ENCODE data around the gene CARMIL1. TPM values are rescaled to one million over a fixed set of nuclear protein-coding genes. Genes with fewer than 3 reads are reported as not detected.

The CARMIL1 gene
- total RNA-seq, 2 donors from 2014 or later, result 28.7 to 31.6 TPM

- no peak overlapping the region for H3K27ac Mint-ChIP-seq
- peaks cover 6% of the 10 kb centered on the region for H3K4me1 Mint-ChIP-seq
- H3K9me3 Mint-ChIP-seq, result no peaks in the 10 kb centered on the region
- Histone ChIP-seq H3K9me3 (ENCODE audit: control insufficient read depth, low read length) (no peaks in the 10 kb centered on the region), H3K36me3 (ENCODE audit: control insufficient read depth, insufficient read depth, low read length) (peaks cover 15% of the 10 kb centered on the region), H3K9ac (ENCODE audit: extremely low read depth, low read length, poor library complexity, severe bottlenecking) (no peak overlapping the region), H3K27ac (ENCODE audit: low read depth, low read length) (no peak overlapping the region), H3K4me1 (ENCODE audit: control insufficient read depth, insufficient read depth, low read length) (no peaks in the 10 kb centered on the region), H3K27me3 (ENCODE audit: control insufficient read depth, insufficient read depth, low read length, poor library complexity, severe bottlenecking) (no peaks in the 10 kb centered on the region), H3K4me3 (ENCODE audit: low read length) (no peak overlapping the region)
- WGBS, 2 experiments (ENCODE audit: insufficient coverage in 1 of 2, insufficient read length in 1 of 2), result 93 to 100% methylated on average over 1 to 3 of the region's 3 CpGs
- H3K4me3 Mint-ChIP-seq, result no peak overlapping the region
- H3K27me3 Mint-ChIP-seq (ENCODE audit: insufficient read depth), result no peaks in the 10 kb centered on the region
- no peak for DNase-seq
- H3K36me3 Mint-ChIP-seq (ENCODE audit: low read depth), result peaks cover 45% of the 10 kb centered on the region
- TF ChIP-seq CTCF (conservative IDR thresholded peaks at IDR 0.05), result no peak
These were observed 193.7 kb downstream of the CARMIL1 start for GRCh38 chr6:25472906-25473305.

- Histone ChIP-seq H3K27ac (ENCODE audit: low read depth, low read length) (no peak overlapping the region), H3K9me3 (ENCODE audit: control insufficient read depth, low read length) (no peaks in the 10 kb centered on the region), H3K9ac (ENCODE audit: extremely low read depth, low read length, poor library complexity, severe bottlenecking) (no peak overlapping the region), H3K4me3 (ENCODE audit: low read length) (no peak overlapping the region), H3K36me3 (ENCODE audit: control insufficient read depth, insufficient read depth, low read length) (peaks cover 15% of the 10 kb centered on the region), H3K4me1 (ENCODE audit: control insufficient read depth, insufficient read depth, low read length) (no peaks in the 10 kb centered on the region), H3K27me3 (ENCODE audit: control insufficient read depth, insufficient read depth, low read length, poor library complexity, severe bottlenecking) (no peaks in the 10 kb centered on the region)
- H3K27me3 Mint-ChIP-seq (ENCODE audit: insufficient read depth), result no peaks in the 10 kb centered on the region
- WGBS, 2 experiments (ENCODE audit: insufficient coverage in 1 of 2, insufficient read length in 1 of 2), result 100% methylated on average over 1 of the region's 3 CpGs; no CpG with 5 or more reads in 1 of the 2 experiments
- DNase-seq, result no peak
- H3K4me3 Mint-ChIP-seq, result no peak overlapping the region
- peaks cover 48% of the 10 kb centered on the region for H3K36me3 Mint-ChIP-seq (ENCODE audit: low read depth)
- H3K27ac Mint-ChIP-seq, result no peak overlapping the region
- TF ChIP-seq CTCF (conservative IDR thresholded peaks at IDR 0.05), result no peak
- H3K4me1 Mint-ChIP-seq, result peaks cover 6% of the 10 kb centered on the region
- no peaks in the 10 kb centered on the region for H3K9me3 Mint-ChIP-seq
These were observed 194.3 kb downstream of the CARMIL1 start for GRCh38 chr6:25473447-25473846.

DNA sequence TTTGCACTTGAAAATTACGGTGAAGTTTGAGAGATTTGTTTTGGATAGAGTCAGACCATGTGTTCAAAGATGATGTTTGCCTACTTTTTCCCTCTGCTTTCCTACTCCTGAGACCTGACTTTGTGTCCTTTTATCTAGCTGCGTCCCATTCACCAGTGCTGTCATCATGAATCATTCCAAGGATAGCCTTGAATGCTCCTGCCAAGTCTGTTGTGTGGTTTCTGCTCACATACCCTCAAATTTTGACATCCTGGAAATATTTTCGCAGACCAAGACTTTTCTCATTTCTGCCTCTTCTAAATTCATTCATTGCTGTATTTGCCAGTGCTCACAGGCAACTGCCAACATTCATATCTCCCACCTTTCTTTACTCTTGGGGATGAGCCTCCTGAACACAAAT, 197.0 kb downstream of the CARMIL1 start:
- H3K36me3 Mint-ChIP-seq (ENCODE audit: low read depth), result peaks cover 52% of the 10 kb centered on the region
- H3K27ac Mint-ChIP-seq, result no peak overlapping the region
- no peaks in the 10 kb centered on the region for H3K9me3 Mint-ChIP-seq
- H3K4me1 Mint-ChIP-seq, result peaks cover 9% of the 10 kb centered on the region
- no peaks in the 10 kb centered on the region for H3K27me3 Mint-ChIP-seq (ENCODE audit: insufficient read depth)
- H3K4me3 ChIP-seq (ENCODE audit: low read length), result no peak overlapping the region
- peaks cover 14% of the 10 kb centered on the region for H3K36me3 ChIP-seq (ENCODE audit: control insufficient read depth, insufficient read depth, low read length)
- 89 to 100% methylated on average over 3 of the region's 3 CpGs for WGBS, 2 experiments (ENCODE audit: insufficient coverage in 1 of 2, insufficient read length in 1 of 2)
- DNase-seq, result no peak
- TF ChIP-seq CTCF (conservative IDR thresholded peaks at IDR 0.05), result no peak
- H3K27me3 ChIP-seq (ENCODE audit: control insufficient read depth, insufficient read depth, low read length, poor library complexity, severe bottlenecking), result no peaks in the 10 kb centered on the region
- no peaks in the 10 kb centered on the region for H3K4me1 ChIP-seq (ENCODE audit: control insufficient read depth, insufficient read depth, low read length)
- no peak overlapping the region for H3K9ac ChIP-seq (ENCODE audit: extremely low read depth, low read length, poor library complexity, severe bottlenecking)
- H3K4me3 Mint-ChIP-seq, result no peak overlapping the region
- H3K9me3 ChIP-seq (ENCODE audit: control insufficient read depth, low read length), result no peaks in the 10 kb centered on the region
- no peak overlapping the region for H3K27ac ChIP-seq (ENCODE audit: low read depth, low read length)

All from endodermal cell (in vitro differentiated cells).